Skeletal muscle tissue (tissue), 4 donors: Measurements from ENCODE around the gene DNMT3A. TPM values are rescaled to one million over a fixed set of nuclear protein-coding genes. Genes with fewer than 3 reads are reported as not detected.

ENCODE experiments used
- H3K27ac ChIP-seq: one replicate; pipeline ENCODE4 v1.7.0; 2013; ENCODE audit warnings: mild to moderate bottlenecking, low read depth, low read length, inconsistent platforms
- H3K27me3 ChIP-seq, 3 donors: one replicate each; pipeline ENCODE4 v1.7.0; 2013; ENCODE audit warnings: low read length in 3 of 3; ENCODE audit not compliant: control insufficient read depth in 3 of 3, insufficient read depth in 3 of 3
- H3K36me3 ChIP-seq, 3 donors: one replicate each; pipeline ENCODE4 v1.7.0; 2013; ENCODE audit warnings: low read length in 3 of 3; ENCODE audit not compliant: control insufficient read depth in 3 of 3, insufficient read depth in 3 of 3
- H3K4me1 ChIP-seq, 3 donors: one replicate each; pipeline ENCODE4 v1.7.0; 2013; ENCODE audit warnings: low read length in 3 of 3, mild to moderate bottlenecking in 3 of 3; ENCODE audit not compliant: control insufficient read depth in 3 of 3, insufficient read depth in 3 of 3
- H3K4me3 ChIP-seq, 3 donors: one replicate each; pipeline ENCODE4 v1.7.0; 2013; ENCODE audit warnings: low read length in 3 of 3
- H3K9ac ChIP-seq, 3 donors: one replicate each; pipeline ENCODE4 v1.7.0; 2013; ENCODE audit warnings: low read length in 3 of 3, mild to moderate bottlenecking in 3 of 3, moderate library complexity in 2 of 3, low read depth in 1 of 3
- H3K9me3 ChIP-seq, 3 donors: one replicate each; pipeline ENCODE4 v1.7.0; 2013; ENCODE audit warnings: low read length in 3 of 3; ENCODE audit not compliant: control insufficient read depth in 3 of 3
- total RNA-seq: library from RNA; depleted of rRNA; stranded (reverse); fragments of >200 nt; gene quantifications from one replicate; pipeline ENCODE4 v1.2.3, GENCODE V29; 2014
- donor health status: Osteomylitis.

Gene DNMT3A
- total RNA-seq, 1 donor from 2014 or later: 62.1 TPM

- Histone ChIP-seq H3K4me3 (no peak overlapping the region), H3K9me3 (no peaks in the 10 kb centered on the region), H3K36me3 (peaks cover 23 to 26% (median 24%) of the 10 kb centered on the region in 3 donors), H3K9ac (peak overlapping the region in 1 of 3 donors; percentile 16), H3K27ac (peak overlapping the region; percentile 12), H3K4me1 (peaks cover 11 to 16% (median 12%) of the 10 kb centered on the region in 3 donors), H3K27me3 (no peaks in the 10 kb centered on the region)
Observed at GRCh38 chr2:25228848-25229278, 112.9 kb downstream of the DNMT3A start.

- peaks cover 12 to 17% (median 14%) of the 10 kb centered on the region in 3 donors for H3K36me3 ChIP-seq
- no peak overlapping the region for H3K4me3 ChIP-seq
- H3K4me1 ChIP-seq: peaks cover 11 to 16% (median 12%) of the 10 kb centered on the region in 3 donors
- no peaks in the 10 kb centered on the region for H3K9me3 ChIP-seq
- H3K27me3 ChIP-seq: no peaks in the 10 kb centered on the region
- no peak overlapping the region for H3K9ac ChIP-seq
- no peak overlapping the region for H3K27ac ChIP-seq
Observed at GRCh38 chr2:25227576-25227975, 114.1 kb downstream of the DNMT3A start.

GRCh38 chr2:25226827-25227226, 114.9 kb downstream of the DNMT3A start:
- Histone ChIP-seq H3K27me3 (no peaks in the 10 kb centered on the region), H3K9ac (no peak overlapping the region), H3K27ac (no peak overlapping the region), H3K9me3 (no peaks in the 10 kb centered on the region), H3K4me3 (no peak overlapping the region), H3K4me1 (peaks cover 11 to 16% (median 12%) of the 10 kb centered on the region in 3 donors), H3K36me3 (peaks cover 5 to 10% (median 8%) of the 10 kb centered on the region in 3 donors)

GRCh38 chr2:25222477-25223121, 119.1 kb downstream of the DNMT3A start:
- H3K27me3 ChIP-seq: no peaks in the 10 kb centered on the region
- no peak overlapping the region for H3K9ac ChIP-seq
- no peaks in the 10 kb centered on the region for H3K9me3 ChIP-seq
- H3K27ac ChIP-seq: no peak overlapping the region
- no peaks in the 10 kb centered on the region for H3K36me3 ChIP-seq
- H3K4me3 ChIP-seq: no peak overlapping the region
- H3K4me1 ChIP-seq: no peaks in the 10 kb centered on the region

GRCh38 chr2:25221579-25221978, 120.1 kb downstream of the DNMT3A start:
- no peaks in the 10 kb centered on the region for H3K27me3 ChIP-seq
- H3K36me3 ChIP-seq: no peaks in the 10 kb centered on the region
- no peak overlapping the region for H3K27ac ChIP-seq
- no peak overlapping the region for H3K4me3 ChIP-seq
- no peak overlapping the region for H3K9ac ChIP-seq
- H3K9me3 ChIP-seq: no peaks in the 10 kb centered on the region
- no peaks in the 10 kb centered on the region for H3K4me1 ChIP-seq

- Histone ChIP-seq H3K4me1 (no peaks in the 10 kb centered on the region), H3K36me3 (no peaks in the 10 kb centered on the region), H3K9me3 (no peaks in the 10 kb centered on the region), H3K4me3 (no peak overlapping the region), H3K27me3 (no peaks in the 10 kb centered on the region), H3K9ac (no peak overlapping the region), H3K27ac (no peak overlapping the region)
Observed at GRCh38 chr2:25220313-25220712, 121.4 kb downstream of the DNMT3A start.

GRCh38 chr2:25219621-25220020, 122.1 kb downstream of the DNMT3A start:
- Histone ChIP-seq H3K36me3 (no peaks in the 10 kb centered on the region), H3K9ac (no peak overlapping the region), H3K4me1 (no peaks in the 10 kb centered on the region), H3K27me3 (no peaks in the 10 kb centered on the region), H3K9me3 (no peaks in the 10 kb centered on the region), H3K27ac (no peak overlapping the region), H3K4me3 (no peak overlapping the region)

- Histone ChIP-seq H3K27ac (no peak overlapping the region), H3K27me3 (no peaks in the 10 kb centered on the region), H3K9ac (no peak overlapping the region), H3K9me3 (no peaks in the 10 kb centered on the region), H3K4me3 (no peak overlapping the region), H3K4me1 (no peaks in the 10 kb centered on the region), H3K36me3 (no peaks in the 10 kb centered on the region)
Observed at GRCh38 chr2:25218100-25218499, 123.6 kb downstream of the DNMT3A start.

GRCh38 chr2:25215948-25216679, 125.6 kb downstream of the DNMT3A start:
- peak overlapping the region; percentile 60 to 70 (median 63) for H3K4me3 ChIP-seq
- peak overlapping the region; percentile 19 for H3K27ac ChIP-seq
- no peaks in the 10 kb centered on the region for H3K4me1 ChIP-seq
- H3K9ac ChIP-seq: peak overlapping the region in 2 of 3 donors; percentile 74 to 81
- H3K27me3 ChIP-seq: no peaks in the 10 kb centered on the region
- H3K9me3 ChIP-seq: no peaks in the 10 kb centered on the region
- no peaks in the 10 kb centered on the region for H3K36me3 ChIP-seq

- peak overlapping the region; percentile 19 for H3K27ac ChIP-seq
- no peaks in the 10 kb centered on the region for H3K36me3 ChIP-seq
- H3K27me3 ChIP-seq: no peaks in the 10 kb centered on the region
- H3K9me3 ChIP-seq: no peaks in the 10 kb centered on the region
- peak overlapping the region in 1 of 3 donors; percentile 60 for H3K4me3 ChIP-seq
- H3K9ac ChIP-seq: no peak overlapping the region
- no peaks in the 10 kb centered on the region for H3K4me1 ChIP-seq
Observed at GRCh38 chr2:25215232-25215631, 126.5 kb downstream of the DNMT3A start.
